Stomach (tissue), 4 donors: Measurements from ENCODE around the gene SULT1C2.

Experiments
- POLR2A ChIP-seq, 4 donors: fragments of 450-650 bp; IDR thresholded peaks; one replicate each; pipeline ENCODE4 v1.6.1; 2016; ENCODE audit warnings: antibody characterized with exemption in 4 of 4, control low read depth in 2 of 4, mild to moderate bottlenecking in 1 of 4, moderate library complexity in 1 of 4
- TF ChIP-seq, protein P1 (sequence below), 7 experiments: fragments of 450-650 bp in 4 of 7; fragments of 200-600 bp in 3 of 7; sonication (generic) in 3 of 7; IDR thresholded peaks; one replicate each; pipeline ENCODE4 v1.5.1; 2016 to 2019; ENCODE audit warnings: antibody characterized with exemption in 7 of 7, control low read depth in 2 of 7, mild to moderate bottlenecking in 1 of 7

DNA sequence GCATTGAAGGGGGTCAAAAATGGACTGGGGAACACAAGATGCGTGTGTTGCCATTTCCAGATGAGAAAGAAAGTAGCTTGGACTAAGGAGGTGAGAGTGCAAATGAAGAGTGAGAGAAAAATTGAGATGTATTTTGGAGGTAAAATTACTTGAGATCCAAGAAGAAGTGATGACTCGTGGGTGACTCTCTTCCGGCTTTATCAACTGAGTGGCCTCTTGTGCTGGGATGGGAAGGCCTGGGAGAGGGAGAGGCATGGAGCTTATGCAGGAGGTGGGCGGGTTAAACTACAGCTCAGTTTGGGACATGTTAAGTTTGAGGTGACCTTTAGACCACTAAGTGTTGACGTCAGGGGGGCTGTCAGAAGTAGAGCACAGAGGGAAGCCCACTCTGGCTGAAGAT lies 34.9 kb downstream of the SULT1C2 start:
- TF ChIP-seq, protein P1, sequence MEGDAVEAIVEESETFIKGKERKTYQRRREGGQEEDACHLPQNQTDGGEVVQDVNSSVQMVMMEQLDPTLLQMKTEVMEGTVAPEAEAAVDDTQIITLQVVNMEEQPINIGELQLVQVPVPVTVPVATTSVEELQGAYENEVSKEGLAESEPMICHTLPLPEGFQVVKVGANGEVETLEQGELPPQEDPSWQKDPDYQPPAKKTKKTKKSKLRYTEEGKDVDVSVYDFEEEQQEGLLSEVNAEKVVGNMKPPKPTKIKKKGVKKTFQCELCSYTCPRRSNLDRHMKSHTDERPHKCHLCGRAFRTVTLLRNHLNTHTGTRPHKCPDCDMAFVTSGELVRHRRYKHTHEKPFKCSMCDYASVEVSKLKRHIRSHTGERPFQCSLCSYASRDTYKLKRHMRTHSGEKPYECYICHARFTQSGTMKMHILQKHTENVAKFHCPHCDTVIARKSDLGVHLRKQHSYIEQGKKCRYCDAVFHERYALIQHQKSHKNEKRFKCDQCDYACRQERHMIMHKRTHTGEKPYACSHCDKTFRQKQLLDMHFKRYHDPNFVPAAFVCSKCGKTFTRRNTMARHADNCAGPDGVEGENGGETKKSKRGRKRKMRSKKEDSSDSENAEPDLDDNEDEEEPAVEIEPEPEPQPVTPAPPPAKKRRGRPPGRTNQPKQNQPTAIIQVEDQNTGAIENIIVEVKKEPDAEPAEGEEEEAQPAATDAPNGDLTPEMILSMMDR (IDR thresholded peaks at IDR 0.05), result no peak
- no peak for TF ChIP-seq POLR2A (IDR thresholded peaks at IDR 0.05)
